Erythroblast (primary cell): ENCODE data around the gene PEX6.

Source experiments
- GATA1 ChIP-seq: IDR thresholded peaks from 2 replicates; pipeline ENCODE4 v1.6.1; 2011; ENCODE audit warnings: low read depth, mild to moderate bottlenecking, control low read depth, low read length, moderate library complexity
- POLR2A ChIP-seq: IDR thresholded peaks from 2 replicates; pipeline ENCODE4 v1.6.1; 2011; ENCODE audit warnings: mild to moderate bottlenecking, low read length

GRCh38 chr6:42914546-42914945 lies 64.4 kb downstream of the PEX6 start:
- TF ChIP-seq POLR2A = no peak
- no peak for TF ChIP-seq GATA1
